ENCODE results near the gene BBS10.

GRCh38 chr12:76332606-76333005, 15.6 kb downstream of the BBS10 start:
- TF ChIP-seq CTCF (IDR thresholded peaks at IDR 0.05) (no peak), POLR2A (IDR thresholded peaks at IDR 0.05) (no peak)
